Peyer's patch (tissue), 4 donors: ENCODE data around the gene SHMT2.

Source experiments
- CTCF ChIP-seq, 6 experiments: fragments of 450-650 bp in 4 of 6; fragments of 200-600 bp in 2 of 6; sonication (generic) in 1 of 6; IDR thresholded peaks; one replicate each; pipeline ENCODE4 v1.5.1; 2017 to 2019; ENCODE audit warnings: antibody characterized with exemption in 6 of 6, mild to moderate bottlenecking in 3 of 6, moderate library complexity in 1 of 6
- POLR2A ChIP-seq, 2 donors: fragments of 450-650 bp; IDR thresholded peaks; one replicate each; pipeline ENCODE4 v1.5.1; 2017; ENCODE audit warnings: antibody characterized with exemption in 2 of 2, mild to moderate bottlenecking in 2 of 2, moderate library complexity in 2 of 2

GRCh38 chr12:57221169-57221917 lies 8.2 kb upstream of the SHMT2 start:
- TF ChIP-seq POLR2A (IDR thresholded peaks at IDR 0.05) (no peak), CTCF (IDR thresholded peaks at IDR 0.05) (no peak)
